Endothelial cell of umbilical vein (primary cell): ENCODE measurements around the gene NME5. TPM values are rescaled to one million over a fixed set of nuclear protein-coding genes. Genes with fewer than 3 reads are reported as not detected.
A peak's percentile ranks its signal among the peaks of the same experiment; 100 is the strongest.

Source experiments
- BruUV-seq: library from RNA; stranded (reverse); fragments of 400-500 nt; replicated peaks from 2 replicates; lab custom pipeline; 2021; lab: Mats Ljungman, UMichigan
- CTCF ChIA-PET: fragments of 300-600, 350-600 bp; sonication (Branson Sonifier 250); formaldehyde crosslinking; loops from one replicate; lab custom pipeline; 2021; ENCODE audit warnings: antibody characterized with exemption, inconsistent platforms; lab: Charles Lee
- POLR2A ChIA-PET: fragments of 300-600, 350-600 bp; sonication (Branson Sonifier 250); formaldehyde crosslinking; loops from one replicate; lab custom pipeline; 2021; ENCODE audit warnings: antibody characterized with exemption, inconsistent platforms; lab: Charles Lee
- DNase-seq: peaks from one replicate; pipeline ENCODE4 v3.0.0-alpha.2; 2011; ENCODE audit warnings: low read depth, low spot score
- FAIRE-seq: peaks from 2 replicates; lab custom pipeline; 2011; peaks lifted over from hg19 to GRCh38; lab: Jason Lieb, UNC
- H2AFZ ChIP-seq: 2 replicates; pipeline ENCODE4 v1.6.0; 2012; ENCODE audit warnings: low read depth, low read length, control low read depth, inconsistent platforms
- H3K27ac ChIP-seq: 2 replicates; pipeline ENCODE4 v1.5.1; 2011; ENCODE audit warnings: low read depth, mild to moderate bottlenecking, control low read depth, low read length, moderate library complexity; ENCODE audit not compliant: insufficient read depth
- H3K27me3 ChIP-seq, 2 experiments: 2 replicates each; pipeline versions ENCODE4 v1.6.0 to v1.6.1; 2011; ENCODE audit warnings: low read length in 2 of 2, mixed read lengths in 1 of 2; ENCODE audit not compliant: control insufficient read depth in 2 of 2, insufficient read depth in 2 of 2
- H3K36me3 ChIP-seq, 2 experiments: 2 replicates in 1 of 2; 3 replicates in 1 of 2; pipeline ENCODE4 v1.5.1; 2011; ENCODE audit warnings: low read length in 2 of 2, mild to moderate bottlenecking in 1 of 2, moderate library complexity in 1 of 2; ENCODE audit not compliant: control insufficient read depth in 2 of 2, insufficient read depth in 2 of 2; ENCODE audit errors: extremely low read depth in 1 of 2
- H3K4me1 ChIP-seq: 3 replicates; pipeline ENCODE4 v1.5.1; 2011; ENCODE audit warnings: mild to moderate bottlenecking, low read length; ENCODE audit not compliant: control insufficient read depth, insufficient read depth; ENCODE audit errors: extremely low read depth
- H3K4me2 ChIP-seq: 2 replicates; pipeline ENCODE4 v1.6.1; 2011; ENCODE audit warnings: low read length, control low read depth, mixed read lengths; ENCODE audit not compliant: insufficient read depth
- H3K4me3 ChIP-seq, 3 experiments: fragments of 200-600 bp in 1 of 3; sonication (generic), shearing (Covaris generic) in 1 of 3; replicated peaks in 1 of 3; 2 replicates each; pipeline ENCODE4 v1.5.1; 2011 to 2016; ENCODE audit warnings: control low read depth in 3 of 3, low read length in 3 of 3, mild to moderate bottlenecking in 2 of 3, inconsistent platforms in 1 of 3, low read depth in 1 of 3, moderate library complexity in 1 of 3; ENCODE audit not compliant: insufficient read depth in 1 of 3
- H3K79me2 ChIP-seq: 2 replicates; pipeline ENCODE4 v1.6.0; 2012; ENCODE audit warnings: low read length, inconsistent platforms; ENCODE audit not compliant: control insufficient read depth, insufficient read depth
- H3K9ac ChIP-seq: replicated peaks from 2 replicates; pipeline ENCODE3; 2011; ENCODE audit warnings: low read length, control low read depth; ENCODE audit not compliant: insufficient read depth; ENCODE audit errors: extremely low read depth
- H3K9me1 ChIP-seq: replicated peaks from 3 replicates; pipeline ENCODE4 v1.6.0; 2011; ENCODE audit warnings: mild to moderate bottlenecking, low read length; ENCODE audit not compliant: control insufficient read depth, insufficient read depth; ENCODE audit errors: extremely low read depth
- H3K9me3 ChIP-seq: replicated peaks from 2 replicates; pipeline ENCODE4 v1.5.1; 2012; ENCODE audit warnings: low read length, inconsistent platforms; ENCODE audit not compliant: control insufficient read depth, insufficient read depth
- H4K20me1 ChIP-seq: replicated peaks from 2 replicates; pipeline ENCODE3; 2011; ENCODE audit warnings: mild to moderate bottlenecking, low read length; ENCODE audit not compliant: control insufficient read depth, insufficient read depth; ENCODE audit errors: extremely low read depth
- CTCF ChIP-seq, 2 donors: IDR thresholded peaks; 1 replicate in 1 of 2; 2 replicates in 1 of 2; pipeline ENCODE4 v1.5.1; 2011; ENCODE audit warnings: low read length in 2 of 2, mild to moderate bottlenecking in 2 of 2, moderate library complexity in 2 of 2, control low read depth in 1 of 2, inconsistent platforms in 1 of 2, low read depth in 1 of 2; ENCODE audit not compliant: insufficient read depth in 1 of 2; ENCODE audit errors: extremely low read depth in 1 of 2
- EZH2 ChIP-seq: IDR thresholded peaks from 2 replicates; pipeline ENCODE4 v1.6.1; 2012; ENCODE audit warnings: borderline replicate concordance, low read depth, mild to moderate bottlenecking, moderate library complexity, low read length, inconsistent platforms; ENCODE audit not compliant: severe bottlenecking
- FOS ChIP-seq: IDR thresholded peaks from 2 replicates; pipeline ENCODE4 v1.6.1; 2011; ENCODE audit warnings: mild to moderate bottlenecking, low read length, moderate library complexity, borderline replicate concordance; ENCODE audit not compliant: insufficient read depth
- MAX ChIP-seq: IDR thresholded peaks from 2 replicates; pipeline ENCODE4 v1.6.1; 2011; ENCODE audit not compliant: insufficient read depth, insufficient read length
- MYC ChIP-seq: IDR thresholded peaks from one replicate; pipeline ENCODE4 v1.6.1; 2011; ENCODE audit warnings: mild to moderate bottlenecking, low read depth, low read length
- dilution Hi-C: fragments of 300-500 bp; cut with MboI; formaldehyde crosslinking; loops from one replicate; pipeline ENCODE4 v1.15.0; 2019; ENCODE audit warnings: low sequenced_read_pairs; ENCODE audit not compliant: extremely low pct_ligation_motif_present
- intact Hi-C: fragments of 100-400 bp; cut with micrococcal nuclease; formaldehyde crosslinking; loops from one replicate; pipeline ENCODE4 v1.10.0; 2022
- polyA plus RNA-seq, 4 experiments: library from polyadenylated mRNA; depleted of rRNA in 3 of 4; stranded (reverse) in 3 of 4; unstranded in 1 of 4; fragments of >200 nt; gene quantifications; 2 replicates each; pipeline versions ENCODE4 v1.2.1 to v1.2.3, GENCODE V29; 2011 to 2012; ENCODE audit warnings: missing spikeins in 1 of 4
- total RNA-seq: library from RNA; stranded (reverse); gene quantifications from 2 replicates; pipeline ENCODE4 v1.2.3, GENCODE V29; 2021

NME5 gene
- total and polyA plus RNA-seq, 2 donors (not counting 3 experiments of a cell fraction or from before 2014, with no cell fraction given), result 0.11 to 1.5 TPM

- CTCF ChIA-PET, result interaction anchor here (1.7 to 2.1 kb wide), 3 partner anchors 10 to 326 kb away, joined by 7 to 10 read pairs (median 9); no protein-coding TSS in a partner anchor
- no peak for FAIRE-seq
- BruUV-seq, result TSS peak; percentile 70
- no peak for TF ChIP-seq MAX
- no peak for TF ChIP-seq MYC
- no peak for TF ChIP-seq EZH2
- TF ChIP-seq CTCF (IDR thresholded peaks at IDR 0.05; ENCODE audit: extremely low read depth in 1 of 2, insufficient read depth in 1 of 2, low read depth in 1 of 2, low read length in 2 of 2), result no peak
- no peak for TF ChIP-seq FOS
- dilution Hi-C loops, result no loop called here
- Histone ChIP-seq H3K4me2 (peak overlapping the region; percentile 64), H4K20me1 (no peaks in the 10 kb centered on the region), H3K27me3 (no peaks in the 10 kb centered on the region), H2AFZ (peak overlapping the region; percentile 63), H3K27ac (peak overlapping the region; percentile 68), H3K4me3 (peak overlapping the region; percentile 71 to 95 (median 87)), H3K9me1 (no peaks in the 10 kb centered on the region), H3K4me1 (peaks cover 22% of the 10 kb centered on the region), H3K36me3 (peaks cover 4 to 15% of the 10 kb centered on the region in 2 experiments), H3K9me3 (no peaks in the 10 kb centered on the region), H3K9ac (peak overlapping the region; percentile 88), H3K79me2 (peaks cover 49% of the 10 kb centered on the region)
- peak; percentile 60 for DNase-seq
- POLR2A ChIA-PET, result interaction anchor here (0.7 kb wide), 1 partner anchor 160 kb away, joined by 3 read pairs; the partner anchor contains the start of gene FAM53C
- intact Hi-C loops, result loop anchor here (5.0 kb wide), 1 partner anchor 154 kb away; the partner anchor contains the start of gene CDC25C
Measured at GRCh38 chr5:138177941-138178515, 38.8 kb upstream of the NME5 start.
